Activated CD8-positive, alpha-beta memory T cell treated with anti-CD3 and anti-CD28 coated beads for 4 hours (primary cell): ENCODE data around the gene CATSPER1.

Source experiments
- DNase-seq, 2 donors: peaks; one replicate each; pipeline ENCODE4 v3.0.0-alpha.2; 2020; ENCODE audit warnings: low read depth in 2 of 2

Gene CATSPER1

DNA sequence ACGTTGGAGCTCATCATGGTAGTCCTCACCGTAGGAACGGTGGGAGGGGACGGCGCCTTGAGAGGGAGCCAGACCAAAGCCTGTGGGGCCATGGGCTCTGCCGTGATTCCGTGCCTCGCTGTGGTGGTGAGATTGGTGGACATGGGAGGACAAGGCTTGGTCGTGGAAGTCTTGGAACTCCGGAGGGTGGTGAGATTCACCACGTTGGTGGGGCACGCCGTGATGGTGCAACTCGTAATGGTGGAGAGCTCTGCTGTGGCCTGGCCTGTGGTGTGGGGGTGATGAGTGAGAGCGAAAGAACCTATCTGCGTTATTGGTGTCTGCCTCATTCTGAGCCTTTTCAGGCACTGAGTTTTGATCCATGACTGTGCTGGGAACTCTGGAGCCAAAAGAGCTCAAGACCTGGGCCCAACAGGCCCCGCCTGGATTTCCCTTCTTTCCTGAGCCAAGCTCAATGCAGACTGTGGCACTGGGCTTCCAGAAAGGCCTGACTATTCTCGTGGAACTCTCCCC, at the start of gene CATSPER1:
CATSPER1 (minus strand) TSS at position 463 of the 513 bp plus-strand sequence; CDS start at position 363, 100 bp downstream.
- no peak for DNase-seq

DNA sequence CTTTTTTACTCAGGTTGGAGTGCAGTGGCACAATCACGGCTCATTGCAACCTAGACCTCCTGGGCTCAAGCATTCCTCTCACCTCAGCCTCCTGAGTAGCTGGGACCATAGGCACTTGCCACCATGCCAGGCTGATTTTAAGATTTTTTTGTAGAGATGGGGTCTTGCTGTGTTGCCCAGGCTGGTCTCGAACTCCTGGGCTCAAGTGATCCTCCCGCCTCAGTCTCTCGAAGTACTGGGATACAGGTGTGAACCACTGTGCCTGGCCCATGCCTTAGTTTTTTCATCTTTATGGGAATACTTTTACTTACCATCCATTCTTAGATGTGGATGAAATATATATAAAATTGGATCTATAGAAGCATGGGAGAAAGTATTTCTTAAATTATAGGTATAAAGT, 49.0 kb upstream of the CATSPER1 start:
- no peak for DNase-seq

DNA sequence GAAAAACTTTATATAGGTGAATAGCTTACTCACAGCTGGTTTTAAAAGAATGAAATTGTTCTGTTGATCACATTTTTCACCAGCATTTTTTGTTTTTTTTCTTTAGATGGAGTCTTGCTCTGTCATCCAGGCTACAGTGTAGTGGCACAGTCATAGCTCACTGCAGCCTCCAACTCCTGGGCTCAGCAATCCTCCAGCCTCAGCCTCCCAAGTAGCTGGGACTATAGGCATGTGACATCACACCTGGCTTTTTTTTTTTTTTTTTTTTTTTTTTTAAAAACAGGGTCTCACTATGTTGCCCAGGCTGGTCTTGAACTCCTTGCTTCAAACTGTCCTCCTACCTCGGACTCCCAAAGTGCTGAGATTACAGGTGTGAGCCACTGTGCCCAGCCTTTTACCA, 47.4 kb upstream of the CATSPER1 start:
- no peak for DNase-seq

- no peak for DNase-seq
Measured at GRCh38 chr11:66072518-66072917, 46.2 kb upstream of the CATSPER1 start.

GRCh38 chr11:66072081-66072480, 45.8 kb upstream of the CATSPER1 start:
- no peak for DNase-seq

DNA sequence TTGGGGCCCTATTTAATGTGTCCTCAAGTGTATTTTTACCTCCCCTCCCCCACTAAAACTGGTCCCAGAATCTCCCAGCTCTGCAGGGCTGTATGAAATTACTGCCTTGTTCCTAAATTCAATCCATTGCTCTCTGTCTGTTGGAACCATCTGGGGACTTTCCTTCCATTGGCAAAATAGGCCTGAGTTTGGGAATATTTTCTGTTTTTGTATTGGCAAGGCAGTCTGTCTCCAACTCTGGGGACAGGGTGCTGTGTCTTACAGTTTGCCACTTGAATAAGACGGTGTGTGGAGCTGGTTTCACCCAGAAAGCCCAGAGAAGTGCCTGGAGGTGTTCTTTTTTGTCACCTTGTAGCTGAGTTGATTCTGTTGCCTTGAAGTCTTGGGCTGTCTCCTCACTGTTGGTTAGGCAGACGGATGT, 45.1 kb upstream of the CATSPER1 start:
- DNase-seq, result no peak

- no peak for DNase-seq
Measured at GRCh38 chr11:66070604-66071380, 44.5 kb upstream of the CATSPER1 start.

DNA sequence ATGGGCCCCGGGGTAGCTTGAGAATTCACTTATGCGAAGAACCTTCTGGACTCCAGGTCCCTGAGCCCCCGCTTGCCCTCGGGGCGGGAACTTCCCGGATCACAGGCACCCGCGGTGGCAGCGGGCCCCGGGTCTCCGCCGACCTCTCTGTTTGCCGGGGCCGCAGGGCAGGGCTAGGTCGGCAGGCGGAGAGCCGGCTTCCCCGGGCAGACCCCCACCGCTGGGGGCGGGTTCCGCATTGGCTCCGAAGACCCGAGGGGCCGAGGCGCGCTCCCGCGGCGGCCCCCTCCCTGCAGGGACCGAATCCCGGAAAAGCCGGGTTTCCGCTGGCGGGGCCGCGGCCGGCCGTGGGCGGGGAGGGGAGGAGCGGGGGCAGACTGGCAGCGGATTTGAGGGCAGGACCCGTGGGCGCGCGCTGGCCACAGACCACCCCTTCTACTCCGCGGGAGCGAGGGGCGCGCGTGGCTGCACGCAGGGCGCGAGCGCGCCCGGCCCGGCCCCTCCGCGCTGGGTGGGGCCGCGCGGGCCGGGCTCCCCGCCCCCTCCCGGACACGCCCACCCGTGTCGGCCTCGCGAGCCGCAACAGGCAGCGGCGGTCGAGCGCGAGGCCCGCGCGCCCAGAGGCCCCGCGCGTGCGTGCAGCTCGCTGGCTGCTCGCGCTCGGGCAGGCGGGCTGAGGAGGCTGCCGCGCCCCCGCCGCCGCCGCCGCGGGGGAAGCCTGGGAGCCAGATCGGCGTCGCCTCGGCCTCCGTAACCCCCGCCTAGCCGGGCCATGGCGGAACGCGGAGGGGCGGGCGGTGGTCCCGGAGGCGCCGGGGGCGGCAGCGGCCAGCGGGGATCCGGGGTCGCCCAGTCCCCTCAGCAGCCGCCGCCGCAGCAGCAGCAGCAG, 43.7 kb upstream of the CATSPER1 start, which contains the start of gene PACS1:
PACS1 (plus strand) TSS at position 558 of the 889 bp plus-strand sequence; CDS start at position 773, 215 bp downstream.
- DNase-seq, result peak; percentile 67 to 73

DNA sequence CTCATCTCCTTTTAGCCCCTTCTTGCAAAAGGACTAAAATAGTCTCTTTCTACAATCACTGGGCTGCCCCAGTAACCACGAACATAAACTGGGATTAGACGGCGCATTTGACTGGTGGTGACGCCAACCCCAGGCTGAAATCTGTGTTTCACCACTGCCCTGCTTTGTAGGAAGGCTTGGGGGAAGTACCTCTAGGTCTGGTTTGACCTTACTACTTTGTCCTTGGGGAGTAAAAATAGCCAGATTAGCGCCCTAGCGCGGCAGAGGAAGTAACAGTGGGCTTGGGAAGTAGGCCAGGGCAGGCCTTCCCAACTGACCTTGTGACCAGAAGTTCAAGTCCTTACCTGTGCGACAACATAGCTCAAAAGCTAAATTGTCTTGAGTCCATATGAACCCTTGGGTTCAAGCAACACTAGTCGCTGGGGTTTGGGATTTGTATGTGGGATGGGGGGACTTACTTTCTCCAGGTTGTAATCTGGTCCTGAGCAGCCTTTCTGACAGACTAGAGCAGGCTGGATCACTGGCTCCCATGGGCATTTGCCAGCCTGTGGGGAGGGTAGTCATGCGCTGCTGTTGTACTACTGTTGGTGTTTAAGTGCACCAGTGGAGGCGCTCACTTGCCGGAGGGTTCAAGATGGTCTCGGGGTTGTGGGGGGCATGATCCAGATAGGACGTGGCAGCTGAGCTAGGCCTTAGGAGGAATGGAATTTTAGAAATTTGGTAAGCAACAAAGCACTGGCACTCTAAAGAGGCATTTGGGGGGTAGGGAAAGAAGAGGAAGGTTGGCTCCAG, 42.8 kb upstream of the CATSPER1 start:
- DNase-seq, result no peak

DNA sequence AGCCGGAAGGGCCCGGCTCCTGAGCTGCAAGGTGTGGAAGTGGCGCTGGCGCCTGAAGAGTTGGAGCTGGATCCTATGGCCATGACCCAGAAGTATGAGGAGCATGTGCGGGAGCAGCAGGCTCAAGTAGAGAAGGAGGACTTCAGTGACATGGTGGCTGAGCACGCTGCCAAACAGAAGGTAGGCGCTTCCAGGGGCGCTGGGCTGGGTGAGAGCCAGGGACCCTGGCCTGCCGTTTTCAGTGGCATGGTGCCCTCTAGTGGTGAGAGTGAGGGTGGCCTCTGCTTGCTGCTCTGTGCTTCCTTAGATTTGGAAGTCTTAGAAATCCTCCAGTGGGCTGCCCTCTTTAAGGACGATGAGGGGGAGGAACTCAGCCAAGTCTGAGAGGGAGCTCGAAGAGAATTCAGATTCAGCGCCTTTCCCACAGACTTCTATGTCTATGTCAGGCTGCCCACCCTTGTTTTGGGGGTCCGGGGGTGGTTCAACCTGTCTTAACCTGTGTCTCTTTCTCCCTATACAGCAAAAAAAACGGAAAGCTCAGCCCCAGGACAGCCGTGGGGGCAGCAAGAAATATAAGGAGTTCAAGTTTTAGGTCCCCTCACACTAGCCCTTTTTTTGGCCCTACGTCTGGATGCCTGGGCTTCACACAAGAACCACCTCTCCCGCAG, 42.0 kb upstream of the CATSPER1 start:
- DNase-seq, result peak; percentile 43 to 47

DNA sequence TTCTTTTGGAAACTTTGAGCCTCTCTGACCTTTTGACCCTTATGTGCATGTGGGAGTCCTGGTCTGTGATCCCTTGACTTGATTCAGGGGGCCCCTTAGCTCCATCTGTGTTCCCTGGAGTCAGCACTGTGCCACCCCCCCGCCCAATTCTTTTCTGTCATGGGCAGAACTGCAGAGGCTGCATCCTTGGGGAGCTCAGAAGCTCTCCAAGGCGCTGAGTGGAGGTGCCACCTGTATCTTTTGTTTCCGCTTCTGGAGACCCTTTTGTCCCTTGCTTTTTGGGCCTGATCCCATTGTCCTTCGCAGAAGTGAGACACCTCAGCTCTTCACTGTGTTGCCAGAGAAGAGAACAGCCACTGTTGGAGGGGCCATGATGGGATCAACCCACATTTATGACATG, 41.4 kb upstream of the CATSPER1 start:
- DNase-seq, result no peak

DNA sequence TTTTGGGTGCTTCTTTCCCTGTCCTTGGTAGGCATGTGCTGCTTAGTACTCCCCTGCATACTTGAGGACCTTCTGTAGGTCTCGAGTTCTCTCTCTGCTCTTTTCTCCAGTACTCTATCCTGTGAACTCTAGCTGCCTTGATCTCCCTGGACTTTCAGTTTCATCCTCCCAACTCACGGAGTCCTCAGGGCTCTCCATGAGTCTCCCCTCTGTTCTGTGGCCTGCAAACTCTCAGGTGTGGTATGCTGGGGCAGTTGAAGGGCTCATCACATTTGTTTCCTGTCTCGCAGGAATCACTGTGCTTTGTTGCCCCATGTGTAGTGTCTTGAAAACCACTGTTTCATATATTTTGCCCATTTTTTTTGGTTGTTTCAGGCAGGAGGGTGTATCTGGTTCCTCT, 40.5 kb upstream of the CATSPER1 start:
- no peak for DNase-seq

- no peak for DNase-seq
Measured at GRCh38 chr11:66064571-66064970, 38.3 kb upstream of the CATSPER1 start.

GRCh38 chr11:66063900-66064299, 37.6 kb upstream of the CATSPER1 start:
- DNase-seq, result no peak

GRCh38 chr11:66062408-66062807, 36.1 kb upstream of the CATSPER1 start:
- no peak for DNase-seq

DNA sequence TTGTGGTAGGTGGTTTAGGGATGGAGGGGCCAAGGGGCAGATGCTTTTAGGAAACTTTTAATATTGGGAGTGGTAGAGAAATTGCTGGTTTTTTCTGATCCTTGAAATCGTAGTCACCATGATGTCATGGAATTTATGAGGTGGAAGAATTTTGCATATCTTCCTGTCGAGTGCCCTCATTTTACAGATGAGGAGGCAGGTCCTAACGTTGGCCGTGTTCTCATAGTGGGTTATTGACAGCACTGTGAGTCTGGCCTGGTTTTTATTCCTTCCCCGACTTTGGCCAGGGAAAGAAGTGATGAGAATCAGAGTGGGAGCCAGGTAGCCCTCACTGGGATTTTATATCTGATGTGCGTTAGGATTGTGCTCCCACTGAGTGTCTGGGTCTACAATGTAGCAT, 35.0 kb upstream of the CATSPER1 start:
- DNase-seq, result no peak

DNA sequence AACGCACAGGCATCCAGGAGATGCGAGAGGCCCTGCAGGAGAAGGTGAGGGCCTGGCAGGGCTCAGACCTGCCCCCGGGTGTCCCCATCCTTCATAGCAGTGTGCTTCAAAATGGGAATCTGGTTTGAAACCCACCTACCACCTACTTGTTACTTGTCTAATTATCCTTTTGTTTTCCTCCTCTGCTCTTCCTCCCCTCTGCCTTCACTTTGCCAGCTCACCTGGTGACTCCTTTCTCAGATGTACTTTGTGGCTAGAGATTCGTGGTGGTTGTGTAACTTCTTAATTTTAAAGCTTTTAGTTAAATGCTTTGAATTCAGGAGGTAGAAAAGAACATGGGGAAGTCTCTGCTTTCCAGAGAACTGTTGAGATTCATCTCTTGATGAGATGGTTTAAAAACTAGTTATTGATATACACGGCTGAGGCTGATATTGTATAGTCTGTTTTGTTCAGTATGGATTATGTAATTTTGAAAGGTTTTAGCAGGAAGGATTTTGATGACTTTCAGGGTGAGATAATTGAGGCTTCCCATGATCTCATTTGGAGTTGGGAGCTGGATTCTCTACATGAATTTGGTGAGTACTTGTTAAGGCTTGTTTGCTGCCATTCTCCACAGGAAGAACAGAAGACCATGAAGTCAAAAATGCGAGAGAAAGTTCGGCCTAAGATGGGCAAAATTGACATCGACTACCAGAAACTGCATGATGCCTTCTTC, 33.8 kb upstream of the CATSPER1 start:
- no peak for DNase-seq

DNA sequence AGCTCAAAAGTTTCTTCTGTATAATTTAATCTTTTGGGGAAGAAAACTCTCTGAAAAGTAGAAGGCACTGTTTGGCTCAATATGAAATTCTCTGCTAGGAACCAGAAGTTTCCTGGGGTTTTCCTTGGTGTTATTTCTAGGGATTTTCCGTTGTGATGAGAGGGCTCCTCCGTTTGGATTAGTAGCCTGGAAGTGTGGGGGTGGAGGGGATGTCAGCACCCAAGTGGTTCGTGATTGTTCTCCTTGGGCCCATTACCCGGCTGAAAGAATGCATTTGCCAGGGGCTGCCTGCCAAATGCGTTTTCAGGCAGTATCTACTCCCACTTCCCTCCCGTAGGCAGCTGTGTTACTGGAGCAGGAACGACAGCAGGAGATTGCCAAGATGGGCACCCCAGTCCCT, 30.2 kb upstream of the CATSPER1 start:
- no peak for DNase-seq

DNA sequence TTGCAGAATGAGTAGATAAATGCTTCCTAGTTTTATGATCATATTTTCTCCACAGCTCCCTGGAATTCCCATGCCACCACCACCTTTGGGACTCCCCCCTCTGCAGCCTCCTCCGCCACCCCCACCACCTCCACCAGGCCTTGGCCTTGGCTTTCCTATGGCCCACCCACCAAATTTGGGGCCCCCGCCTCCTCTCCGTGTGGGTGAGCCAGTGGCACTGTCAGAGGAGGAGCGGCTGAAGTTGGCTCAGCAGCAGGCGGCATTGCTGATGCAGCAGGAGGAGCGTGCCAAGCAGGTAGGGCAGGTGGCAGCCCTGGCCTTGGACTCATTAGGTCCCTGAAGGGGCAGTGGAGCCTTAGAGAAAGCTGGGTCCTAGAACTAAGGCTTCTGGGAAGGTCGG, 28.7 kb upstream of the CATSPER1 start:
- DNase-seq, result no peak

DNA sequence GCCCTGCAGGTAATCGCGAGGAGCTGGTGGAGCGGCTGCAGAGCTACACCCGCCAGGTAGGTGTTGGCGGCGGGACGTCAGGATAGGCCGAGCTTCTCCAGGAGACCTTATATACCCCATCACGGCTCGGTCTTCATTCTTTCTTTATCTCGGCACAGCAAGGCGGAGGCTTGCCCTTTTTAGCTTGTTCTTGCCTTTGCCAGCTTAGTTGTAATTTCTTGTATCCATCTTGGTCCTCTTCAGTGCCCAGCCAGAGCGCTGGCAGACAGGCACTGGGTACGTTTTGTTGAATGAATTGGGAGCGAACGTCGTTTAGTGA, 26.3 kb upstream of the CATSPER1 start:
- no peak for DNase-seq
